Measurements from ENCODE around the gene ZCCHC18. TPM values are rescaled to one million over a fixed set of nuclear protein-coding genes. Genes with fewer than 3 reads are reported as not detected.

ZCCHC18 gene
- polyA plus RNA-seq, 2 of the 4 experiments (the other 2 are of a cell fraction), result 0.19 to 0.35 TPM

- POLR2A ChIA-PET, result no interaction called here
- TF ChIP-seq FOSB (CRISPR knock-in tag; IDR thresholded peaks at IDR 0.05) (no peak), POLR2AphosphoS2 (conservative IDR thresholded peaks at IDR 0.05; ENCODE audit: low read length) (no peak), CHD4 (IDR thresholded peaks at IDR 0.05; ENCODE audit: borderline replicate concordance) (no peak)
- no peak overlapping the region for H3K4me2 ChIP-seq
- FAIRE-seq (no peak), DNase-seq (ENCODE audit: low read depth in 1 of 2, low spot score in 1 of 2) (no peak), ATAC-seq (no peak)
- CTCF ChIA-PET, result interaction anchor here (2.2 kb wide), 1 partner anchor 18 kb away, joined by 7 read pairs; the partner anchor contains the start of gene ZCCHC18
- no peaks in the 10 kb centered on the region for H3K4me1 ChIP-seq
- no peak overlapping the region for H3K4me3 ChIP-seq
- no peaks in the 10 kb centered on the region for H3K9me3 ChIP-seq
- H3K27ac ChIP-seq, result no peak overlapping the region
- 85% methylated on average over 6 of the region's 6 CpGs for WGBS (ENCODE audit: missing lambda C conversion rate)
Observed at GRCh38 chrX:104130808-104131207, 18.5 kb downstream of the ZCCHC18 start.

- peak; percentile 18 for FAIRE-seq
- DNase-seq (ENCODE audit: low read depth in 1 of 2, low spot score in 1 of 2), result no peak
- Histone ChIP-seq H3K27ac (no peak overlapping the region), H3K4me2 (no peak overlapping the region), H3K9me3 (no peaks in the 10 kb centered on the region), H3K4me1 (no peaks in the 10 kb centered on the region), H3K4me3 (no peak overlapping the region)
- ChIA-PET POLR2A (no interaction called here), CTCF (no interaction called here)
- TF ChIP-seq EP300 (IDR thresholded peaks at IDR 0.05) (no peak), EHF (CRISPR knock-in tag; IDR thresholded peaks at IDR 0.05) (no peak), RNF2 (IDR thresholded peaks at IDR 0.05; ENCODE audit: borderline replicate concordance, low read depth) (no peak), RFX5 (IDR thresholded peaks at IDR 0.05) (no peak), ZNF302 (CRISPR knock-in tag; IDR thresholded peaks at IDR 0.05) (no peak), E2F6 (IDR thresholded peaks at IDR 0.05; ENCODE audit: borderline replicate concordance, low read depth) (no peak), BCL3 (IDR thresholded peaks at IDR 0.05) (no peak), JUNB (IDR thresholded peaks at IDR 0.05) (no peak), SREBF2 (IDR thresholded peaks at IDR 0.05) (no peak), TFCP2L1 (CRISPR knock-in tag; IDR thresholded peaks at IDR 0.05) (no peak), ELK1 (IDR thresholded peaks at IDR 0.05; ENCODE audit: low read depth, low read length) (no peak), CHD2 (IDR thresholded peaks at IDR 0.05; ENCODE audit: low read length, partially characterized antibody) (no peak), FOSL2 (IDR thresholded peaks at IDR 0.05) (no peak), FOSL2 (CRISPR knock-in tag; IDR thresholded peaks at IDR 0.05) (no peak), HOXA7 (CRISPR knock-in tag; IDR thresholded peaks at IDR 0.05) (no peak), MYC (IDR thresholded peaks at IDR 0.05; ENCODE audit: borderline replicate concordance, low read length) (no peak), MAX (IDR thresholded peaks at IDR 0.05) (no peak), CTCF (IDR thresholded peaks at IDR 0.05) (no peak), PHF8 (IDR thresholded peaks at IDR 0.05; ENCODE audit: borderline replicate concordance, low read depth) (no peak)
- WGBS (ENCODE audit: missing lambda C conversion rate), result 78% methylated on average over 5 of the region's 5 CpGs
- no peak for ATAC-seq
Observed at GRCh38 chrX:104134583-104135261, 22.4 kb downstream of the ZCCHC18 start.
